HepG2 (cell line): ENCODE results near the gene MSI2. TPM values are rescaled to one million over a fixed set of nuclear protein-coding genes. Genes with fewer than 3 reads are reported as not detected.

Experiments used
- ESRRA ChIP-seq: sonication (generic); formaldehyde crosslinking; IDR thresholded peaks from 2 replicates; pipeline ENCODE4 v1.5.1; 2020; ENCODE audit warnings: mild to moderate bottlenecking, low read depth, missing genetic modification reagents
- GATA4 ChIP-seq: sonication (generic); IDR thresholded peaks from 2 replicates; pipeline ENCODE4 v1.6.1; 2016; ENCODE audit warnings: antibody characterized with exemption, low read depth, borderline replicate concordance
- KIAA2018 ChIP-seq: sonication (generic); formaldehyde crosslinking; IDR thresholded peaks from 2 replicates; pipeline ENCODE4 v1.5.0; 2020; ENCODE audit warnings: mild to moderate bottlenecking, missing genetic modification reagents, borderline replicate concordance
- PHF5A ChIP-seq: IDR thresholded peaks from one replicate; pipeline ENCODE4 v1.6.1; 2018; ENCODE audit warnings: low read depth, missing genetic modification reagents; ENCODE audit not compliant: unreplicated experiment
- SP2 ChIP-seq: sonication (generic); formaldehyde crosslinking; IDR thresholded peaks from 2 replicates; pipeline ENCODE4 v1.5.1; 2020; ENCODE audit warnings: mild to moderate bottlenecking, missing genetic modification reagents
- ZFP37 ChIP-seq: sonication (generic); formaldehyde crosslinking; IDR thresholded peaks from 2 replicates; pipeline ENCODE4 v1.4.0; 2020; ENCODE audit warnings: missing genetic modification reagents, borderline replicate concordance
- ZNF329 ChIP-seq: sonication (generic); formaldehyde crosslinking; IDR thresholded peaks from 2 replicates; pipeline ENCODE4 v1.9.0; 2021; ENCODE audit warnings: low read depth, mild to moderate bottlenecking, missing genetic modification reagents
- ZNF367 ChIP-seq: sonication (generic); formaldehyde crosslinking; IDR thresholded peaks from 2 replicates; pipeline ENCODE4 v1.4.0; 2020; ENCODE audit warnings: missing genetic modification reagents, borderline replicate concordance
- ZNF496 ChIP-seq: sonication (generic); formaldehyde crosslinking; IDR thresholded peaks from 2 replicates; pipeline ENCODE4 v1.8.1; 2023; ENCODE audit warnings: mild to moderate bottlenecking, moderate library complexity, missing genetic modification reagents; ENCODE audit not compliant: insufficient replicate concordance
- ZSCAN25 ChIP-seq: sonication (generic); formaldehyde crosslinking; IDR thresholded peaks from 2 replicates; pipeline ENCODE4 v1.8.0; 2022; ENCODE audit warnings: mild to moderate bottlenecking, missing genetic modification reagents
- polyA plus RNA-seq, 8 experiments: library from polyadenylated mRNA; depleted of rRNA in 3 of 8; stranded (reverse) in 7 of 8; unstranded in 1 of 8; fragments of >200 nt; fragmentation: Illumina TruSeq in 4 of 8; extraction: Trizol in 4 of 8; gene quantifications; 2 replicates each; pipeline versions ENCODE4 v1.2.1 to v1.2.3, GENCODE V29; 2011 to 2016; ENCODE audit warnings: low read depth in 4 of 8, missing spikeins in 1 of 8, mixed read lengths in 1 of 8; ENCODE audit not compliant: insufficient read depth in 1 of 8
- total RNA-seq, 5 experiments: library from RNA; depleted of rRNA; stranded (reverse); fragments of >200 nt; fragmentation: Illumina TruSeq; extraction: Trizol; gene quantifications; 2 replicates each; pipeline ENCODE4 v1.2.3, GENCODE V29; 2016; ENCODE audit warnings: low read depth in 1 of 5
- TF ChIP-seq, protein P1 (sequence below): sonication (generic); formaldehyde crosslinking; IDR thresholded peaks from 2 replicates; pipeline ENCODE4 v1.4.0; 2020; ENCODE audit warnings: missing genetic modification reagents, borderline replicate concordance
- TF ChIP-seq, protein P2 (sequence below): sonication (generic); formaldehyde crosslinking; IDR thresholded peaks from 2 replicates; pipeline ENCODE4 v1.5.1; 2020; ENCODE audit warnings: missing genetic modification reagents, mild to moderate bottlenecking, borderline replicate concordance

MSI2 gene
- total and polyA plus RNA-seq, 2 of the 13 experiments (the other 11 are each of a cell fraction or from before 2014, with no cell fraction given): 77.5 to 78.4 TPM

GRCh38 chr17:57517632-57518456, 261.5 kb downstream of the MSI2 start (continued):
- TF ChIP-seq KIAA2018 (CRISPR knock-in tag) (no peak), PHF5A (peak; percentile 93), ESRRA (CRISPR knock-in tag) (peak; percentile 91), ZNF496 (CRISPR knock-in tag) (no peak), GATA4 (peak; percentile 85; the same call in 1 of the 2 replicates), ZNF329 (CRISPR knock-in tag) (no peak), ZNF367 (CRISPR knock-in tag) (no peak), ZFP37 (CRISPR knock-in tag) (0 out of 2 replicates have a peak, but pooled peaks have one; percentile 33), ZSCAN25 (peak; percentile 98), SP2 (no peak)
- TF ChIP-seq, protein P1, sequence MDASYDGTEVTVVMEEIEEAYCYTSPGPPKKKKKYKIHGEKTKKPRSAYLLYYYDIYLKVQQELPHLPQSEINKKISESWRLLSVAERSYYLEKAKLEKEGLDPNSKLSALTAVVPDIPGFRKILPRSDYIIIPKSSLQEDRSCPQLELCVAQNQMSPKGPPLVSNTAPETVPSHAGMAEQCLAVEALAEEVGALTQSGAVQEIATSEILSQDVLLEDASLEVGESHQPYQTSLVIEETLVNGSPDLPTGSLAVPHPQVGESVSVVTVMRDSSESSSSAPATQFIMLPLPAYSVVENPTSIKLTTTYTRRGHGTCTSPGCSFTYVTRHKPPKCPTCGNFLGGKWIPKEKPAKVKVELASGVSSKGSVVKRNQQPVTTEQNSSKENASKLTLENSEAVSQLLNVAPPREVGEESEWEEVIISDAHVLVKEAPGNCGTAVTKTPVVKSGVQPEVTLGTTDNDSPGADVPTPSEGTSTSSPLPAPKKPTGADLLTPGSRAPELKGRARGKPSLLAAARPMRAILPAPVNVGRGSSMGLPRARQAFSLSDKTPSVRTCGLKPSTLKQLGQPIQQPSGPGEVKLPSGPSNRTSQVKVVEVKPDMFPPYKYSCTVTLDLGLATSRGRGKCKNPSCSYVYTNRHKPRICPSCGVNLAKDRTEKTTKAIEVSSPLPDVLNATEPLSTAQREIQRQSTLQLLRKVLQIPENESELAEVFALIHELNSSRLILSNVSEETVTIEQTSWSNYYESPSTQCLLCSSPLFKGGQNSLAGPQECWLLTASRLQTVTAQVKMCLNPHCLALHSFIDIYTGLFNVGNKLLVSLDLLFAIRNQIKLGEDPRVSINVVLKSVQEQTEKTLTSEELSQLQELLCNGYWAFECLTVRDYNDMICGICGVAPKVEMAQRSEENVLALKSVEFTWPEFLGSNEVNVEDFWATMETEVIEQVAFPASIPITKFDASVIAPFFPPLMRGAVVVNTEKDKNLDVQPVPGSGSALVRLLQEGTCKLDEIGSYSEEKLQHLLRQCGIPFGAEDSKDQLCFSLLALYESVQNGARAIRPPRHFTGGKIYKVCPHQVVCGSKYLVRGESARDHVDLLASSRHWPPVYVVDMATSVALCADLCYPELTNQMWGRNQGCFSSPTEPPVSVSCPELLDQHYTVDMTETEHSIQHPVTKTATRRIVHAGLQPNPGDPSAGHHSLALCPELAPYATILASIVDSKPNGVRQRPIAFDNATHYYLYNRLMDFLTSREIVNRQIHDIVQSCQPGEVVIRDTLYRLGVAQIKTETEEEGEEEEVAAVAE (CRISPR knock-in tag): 0 out of 2 replicates have a peak, but pooled peaks have one; percentile 53
- TF ChIP-seq, protein P2, sequence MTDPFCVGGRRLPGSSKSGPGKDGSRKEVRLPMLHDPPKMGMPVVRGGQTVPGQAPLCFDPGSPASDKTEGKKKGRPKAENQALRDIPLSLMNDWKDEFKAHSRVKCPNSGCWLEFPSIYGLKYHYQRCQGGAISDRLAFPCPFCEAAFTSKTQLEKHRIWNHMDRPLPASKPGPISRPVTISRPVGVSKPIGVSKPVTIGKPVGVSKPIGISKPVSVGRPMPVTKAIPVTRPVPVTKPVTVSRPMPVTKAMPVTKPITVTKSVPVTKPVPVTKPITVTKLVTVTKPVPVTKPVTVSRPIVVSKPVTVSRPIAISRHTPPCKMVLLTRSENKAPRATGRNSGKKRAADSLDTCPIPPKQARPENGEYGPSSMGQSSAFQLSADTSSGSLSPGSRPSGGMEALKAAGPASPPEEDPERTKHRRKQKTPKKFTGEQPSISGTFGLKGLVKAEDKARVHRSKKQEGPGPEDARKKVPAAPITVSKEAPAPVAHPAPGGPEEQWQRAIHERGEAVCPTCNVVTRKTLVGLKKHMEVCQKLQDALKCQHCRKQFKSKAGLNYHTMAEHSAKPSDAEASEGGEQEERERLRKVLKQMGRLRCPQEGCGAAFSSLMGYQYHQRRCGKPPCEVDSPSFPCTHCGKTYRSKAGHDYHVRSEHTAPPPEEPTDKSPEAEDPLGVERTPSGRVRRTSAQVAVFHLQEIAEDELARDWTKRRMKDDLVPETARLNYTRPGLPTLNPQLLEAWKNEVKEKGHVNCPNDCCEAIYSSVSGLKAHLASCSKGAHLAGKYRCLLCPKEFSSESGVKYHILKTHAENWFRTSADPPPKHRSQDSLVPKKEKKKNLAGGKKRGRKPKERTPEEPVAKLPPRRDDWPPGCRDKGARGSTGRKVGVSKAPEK (CRISPR knock-in tag): peak; percentile 52; the same call in 1 of the 2 replicates
